Measurements from ENCODE around the gene PDE4C.

Gene PDE4C

DNA sequence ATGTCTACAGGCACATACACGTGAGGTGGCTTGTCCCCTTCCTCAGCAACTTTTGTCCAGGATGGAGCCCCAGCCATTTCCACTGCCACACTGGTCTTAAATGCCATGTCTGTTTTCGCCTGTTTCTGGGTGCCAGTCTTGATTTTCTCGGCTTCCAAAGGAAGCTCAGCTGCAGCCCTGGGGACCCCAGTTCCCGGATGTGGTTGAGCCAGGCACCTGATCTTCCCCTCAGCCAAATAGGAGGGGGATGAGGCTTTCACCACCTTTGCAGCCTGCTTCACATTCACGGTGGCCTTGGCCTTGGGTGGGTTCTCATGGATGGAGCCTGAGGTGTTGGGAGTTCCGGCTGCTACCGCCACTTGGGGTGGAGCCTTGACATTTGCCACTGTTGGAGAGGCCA is 39.3 kb upstream of the PDE4C start:
- no peaks in the 10 kb centered on the region for H3K9me3 ChIP-seq (ENCODE audit: control insufficient read depth, low read length)
- peaks cover 20% of the 10 kb centered on the region for H3K4me1 ChIP-seq
- no peak overlapping the region for H2AFZ ChIP-seq
- no peak overlapping the region for H3K4me3 ChIP-seq (ENCODE audit: low read depth, low read length)
- no peak overlapping the region for H3K4me2 ChIP-seq (ENCODE audit: low read length)
- H3K36me3 ChIP-seq (ENCODE audit: control insufficient read depth, insufficient read depth, low read length): no peaks in the 10 kb centered on the region
- H3K79me2 ChIP-seq: no peaks in the 10 kb centered on the region
- H3K9ac ChIP-seq: no peak overlapping the region
- H3K27me3 ChIP-seq (ENCODE audit: control insufficient read depth, insufficient read depth, low read length): no peaks in the 10 kb centered on the region
- H3K27ac ChIP-seq: peak overlapping the region; percentile 97
- TF ChIP-seq, protein P1, sequence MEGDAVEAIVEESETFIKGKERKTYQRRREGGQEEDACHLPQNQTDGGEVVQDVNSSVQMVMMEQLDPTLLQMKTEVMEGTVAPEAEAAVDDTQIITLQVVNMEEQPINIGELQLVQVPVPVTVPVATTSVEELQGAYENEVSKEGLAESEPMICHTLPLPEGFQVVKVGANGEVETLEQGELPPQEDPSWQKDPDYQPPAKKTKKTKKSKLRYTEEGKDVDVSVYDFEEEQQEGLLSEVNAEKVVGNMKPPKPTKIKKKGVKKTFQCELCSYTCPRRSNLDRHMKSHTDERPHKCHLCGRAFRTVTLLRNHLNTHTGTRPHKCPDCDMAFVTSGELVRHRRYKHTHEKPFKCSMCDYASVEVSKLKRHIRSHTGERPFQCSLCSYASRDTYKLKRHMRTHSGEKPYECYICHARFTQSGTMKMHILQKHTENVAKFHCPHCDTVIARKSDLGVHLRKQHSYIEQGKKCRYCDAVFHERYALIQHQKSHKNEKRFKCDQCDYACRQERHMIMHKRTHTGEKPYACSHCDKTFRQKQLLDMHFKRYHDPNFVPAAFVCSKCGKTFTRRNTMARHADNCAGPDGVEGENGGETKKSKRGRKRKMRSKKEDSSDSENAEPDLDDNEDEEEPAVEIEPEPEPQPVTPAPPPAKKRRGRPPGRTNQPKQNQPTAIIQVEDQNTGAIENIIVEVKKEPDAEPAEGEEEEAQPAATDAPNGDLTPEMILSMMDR (IDR thresholded peaks at IDR 0.05): no peak

DNA sequence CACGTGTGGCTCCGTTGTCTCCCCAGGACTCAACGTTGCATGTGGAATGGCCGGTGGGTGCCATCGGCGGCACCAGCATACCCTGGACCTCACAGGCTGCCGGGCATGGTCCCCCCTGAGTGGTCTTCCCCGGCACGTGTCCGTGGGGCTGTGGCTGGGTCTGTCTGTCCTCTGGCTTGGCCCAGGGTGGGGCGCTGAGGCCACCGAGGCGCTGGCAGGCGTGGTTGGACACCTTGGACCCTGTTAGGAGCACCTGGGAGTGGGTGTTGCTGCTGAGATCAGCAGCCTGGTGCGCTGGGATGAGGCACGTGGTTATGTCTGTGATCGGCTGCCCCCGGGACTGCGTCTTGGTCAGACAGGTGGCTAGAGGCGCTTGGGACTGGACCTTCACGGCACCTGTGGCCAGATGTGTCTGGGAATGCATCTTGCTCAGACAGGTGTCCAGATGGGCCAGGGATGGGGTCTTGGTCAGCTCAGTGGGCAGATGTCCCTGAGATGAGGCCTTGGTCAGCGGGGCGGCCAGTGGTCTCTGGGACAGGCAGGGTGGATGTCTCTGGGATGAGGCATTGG is 38.8 kb upstream of the PDE4C start:
- TF ChIP-seq, protein P1 (IDR thresholded peaks at IDR 0.05): no peak
- H3K9ac ChIP-seq: peak overlapping the region; percentile 24
- peak overlapping the region; percentile 43 for H3K4me2 ChIP-seq (ENCODE audit: low read length)
- no peaks in the 10 kb centered on the region for H3K79me2 ChIP-seq
- peaks cover 20% of the 10 kb centered on the region for H3K4me1 ChIP-seq
- no peaks in the 10 kb centered on the region for H3K9me3 ChIP-seq (ENCODE audit: control insufficient read depth, low read length)
- H3K27me3 ChIP-seq (ENCODE audit: control insufficient read depth, insufficient read depth, low read length): no peaks in the 10 kb centered on the region
- H3K27ac ChIP-seq: peak overlapping the region; percentile 97
- no peaks in the 10 kb centered on the region for H3K36me3 ChIP-seq (ENCODE audit: control insufficient read depth, insufficient read depth, low read length)
- peak overlapping the region; percentile 8 for H3K4me3 ChIP-seq (ENCODE audit: low read depth, low read length)
- peak overlapping the region; percentile 72 for H2AFZ ChIP-seq

DNA sequence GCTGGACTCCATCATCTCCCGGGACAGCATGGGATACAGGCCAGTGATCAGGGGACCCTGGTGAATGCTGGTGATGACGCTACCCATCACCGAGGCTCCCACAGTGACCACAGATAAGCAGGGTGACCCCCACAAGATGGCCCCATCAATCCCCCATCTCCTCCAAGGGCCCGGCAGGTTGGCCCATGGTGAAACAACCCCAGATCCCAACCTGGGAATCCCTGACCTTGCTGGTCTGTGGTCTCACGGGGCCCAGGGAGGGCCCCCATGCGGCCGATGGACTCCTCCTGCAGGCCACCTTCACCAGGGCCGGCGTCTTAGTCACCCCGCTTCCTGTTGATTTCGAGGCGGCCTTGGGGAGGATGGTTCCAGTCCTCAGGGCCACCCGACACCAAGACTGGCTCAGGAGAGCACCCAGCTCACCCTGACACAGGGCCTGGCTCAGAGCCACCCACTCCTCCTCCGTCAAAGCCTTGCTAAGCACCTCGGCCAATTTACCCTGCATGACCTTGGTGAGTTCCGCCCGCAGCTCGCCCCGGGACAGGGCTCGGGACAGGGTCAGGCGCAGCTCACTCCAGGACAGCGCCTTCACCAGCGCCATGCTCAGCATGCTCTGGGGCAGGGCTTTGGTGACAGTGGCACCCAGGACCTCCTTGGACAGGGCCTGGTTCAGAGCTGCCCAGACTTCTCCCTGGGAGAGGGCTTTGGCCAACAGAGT is 38.1 kb upstream of the PDE4C start:
- Histone ChIP-seq H3K27me3 (ENCODE audit: control insufficient read depth, insufficient read depth, low read length) (no peaks in the 10 kb centered on the region), H3K79me2 (no peaks in the 10 kb centered on the region), H2AFZ (peak overlapping the region; percentile 72), H3K4me1 (peaks cover 20% of the 10 kb centered on the region), H3K4me3 (ENCODE audit: low read depth, low read length) (peak overlapping the region; percentile 8), H3K4me2 (ENCODE audit: low read length) (peak overlapping the region; percentile 43), H3K36me3 (ENCODE audit: control insufficient read depth, insufficient read depth, low read length) (no peaks in the 10 kb centered on the region), H3K27ac (peak overlapping the region; percentile 97), H3K9me3 (ENCODE audit: control insufficient read depth, low read length) (no peaks in the 10 kb centered on the region), H3K9ac (peak overlapping the region; percentile 24)
- TF ChIP-seq, protein P1 (IDR thresholded peaks at IDR 0.05): no peak

DNA sequence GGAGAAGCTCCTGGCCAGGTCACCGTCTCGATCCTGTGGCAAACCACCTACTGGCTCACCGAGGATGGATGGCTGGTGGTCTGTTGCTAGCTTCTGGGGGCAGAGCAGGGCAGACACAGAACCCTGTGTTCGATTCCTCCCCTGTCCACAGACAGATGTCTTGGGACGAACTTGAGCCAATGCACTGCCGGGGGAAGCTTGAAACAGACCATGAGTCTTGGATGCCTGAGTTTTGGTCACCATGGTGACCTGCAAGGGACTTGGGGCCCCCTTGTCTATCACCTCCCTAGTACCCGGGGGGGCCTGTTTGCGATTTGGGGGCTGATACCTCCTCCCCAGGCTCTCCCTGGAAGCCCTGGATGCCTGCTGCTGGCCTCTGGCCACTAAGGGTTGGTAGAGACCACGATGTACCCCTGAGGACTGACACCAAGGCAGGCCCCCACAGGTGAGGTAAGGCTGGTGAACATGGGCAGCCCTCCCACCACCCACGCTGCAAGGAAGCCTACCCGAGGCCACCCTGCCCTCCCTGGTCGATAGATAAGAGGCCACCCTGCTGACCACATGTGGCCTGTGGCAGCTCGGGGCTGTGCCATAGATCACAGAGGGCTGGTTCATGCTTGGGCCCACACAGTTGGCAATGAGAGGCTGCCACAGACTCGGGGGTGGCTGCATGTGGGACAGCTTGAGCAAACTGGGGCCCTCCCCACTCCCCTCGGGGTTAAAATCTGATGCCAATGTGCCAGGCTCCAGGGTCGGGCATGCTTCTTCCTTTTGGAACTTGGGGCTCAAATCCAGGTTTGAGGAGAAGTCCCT is 37.3 kb upstream of the PDE4C start:
- Histone ChIP-seq H3K4me3 (ENCODE audit: low read depth, low read length) (no peak overlapping the region), H3K36me3 (ENCODE audit: control insufficient read depth, insufficient read depth, low read length) (no peaks in the 10 kb centered on the region), H3K4me1 (peaks cover 20% of the 10 kb centered on the region), H3K9ac (no peak overlapping the region), H2AFZ (no peak overlapping the region), H3K9me3 (ENCODE audit: control insufficient read depth, low read length) (no peaks in the 10 kb centered on the region), H3K27ac (peak overlapping the region; percentile 97), H3K79me2 (no peaks in the 10 kb centered on the region), H3K4me2 (ENCODE audit: low read length) (peak overlapping the region; percentile 43), H3K27me3 (ENCODE audit: control insufficient read depth, insufficient read depth, low read length) (no peaks in the 10 kb centered on the region)
- TF ChIP-seq, protein P1 (IDR thresholded peaks at IDR 0.05): no peak

Data from parathyroid adenoma (tissue), 2 donors.